Left lung (tissue), 10 donors: Measurements from ENCODE around the gene RTF1. TPM values are rescaled to one million over a fixed set of nuclear protein-coding genes. Genes with fewer than 3 reads are reported as not detected.
A peak's percentile ranks its signal among the peaks of the same experiment; 100 is the strongest.

ENCODE experiments used
- ATAC-seq: fragments of 200-7000 bp; cut with Tn5 transposase; one replicate; pipeline ENCODE4 v1.9.1; 2020; ENCODE audit warnings: moderate library complexity
- DNase-seq, 4 donors: peaks; one replicate each; pipeline ENCODE4 v3.0.0-alpha.2; 2013 to 2020
- H3K27ac ChIP-seq, 2 donors: fragments of 200-600 bp; sonication (generic) in 1 of 2; one replicate each; pipeline versions ENCODE4 v1.5.0 to v1.8.0; 2020 to 2021
- H3K27me3 ChIP-seq, 2 donors: fragments of 200-600 bp; sonication (generic) in 1 of 2; one replicate each; pipeline versions ENCODE4 v1.5.0 to v1.8.0; 2020 to 2021
- H3K36me3 ChIP-seq, 2 donors: fragments of 200-600 bp; sonication (generic) in 1 of 2; one replicate each; pipeline versions ENCODE4 v1.5.0 to v1.8.0; 2020 to 2021
- H3K4me1 ChIP-seq, 2 donors: fragments of 200-600 bp; one replicate each; pipeline ENCODE4 v1.8.0; 2021
- H3K4me3 ChIP-seq, 2 donors: fragments of 200-600 bp; sonication (generic) in 1 of 2; one replicate each; pipeline versions ENCODE4 v1.5.0 to v1.8.0; 2020 to 2021; ENCODE audit warnings: mild to moderate bottlenecking in 1 of 2
- H3K9me3 ChIP-seq, 2 donors: fragments of 200-600 bp; sonication (generic) in 1 of 2; one replicate each; pipeline versions ENCODE4 v1.5.0 to v1.8.0; 2020 to 2021
- intact Hi-C, 2 donors: fragments of 100-400 bp; cut with DNase I; formaldehyde crosslinking; loops; one replicate each; pipeline versions ENCODE4 v1.11.2 to v1.14.2; 2022
- polyA plus RNA-seq, 6 donors: library from polyadenylated mRNA; unstranded; fragments of 120-200 nt; gene quantifications; one replicate each; pipeline ENCODE4 v1.2.1, GENCODE V29; 2013; ENCODE audit not compliant: insufficient read length in 6 of 6
- total RNA-seq, 2 donors: library from RNA; stranded (reverse); fragmentation: NEBNext Ultra II Directional; extraction: Animal tissue kit (Norgen Biotek cat#: 25700); gene quantifications; one replicate each; pipeline ENCODE4 v1.2.1, GENCODE V29; 2021
- TF ChIP-seq, protein P1 (sequence below), 2 donors: fragments of 200-600 bp; sonication (generic) in 1 of 2; IDR thresholded peaks; one replicate each; pipeline versions ENCODE4 v1.5.0 to v1.8.0; 2021; ENCODE audit warnings: antibody characterized with exemption in 2 of 2
- donor health status: DM: no; HTN: yes; CAD: no.
- donor health status: DM: no; HTN: no; CAD: no.

RTF1 gene
- total and polyA plus RNA-seq, 8 donors, result 22.3 to 70.6 (median 69.2) TPM

- H3K4me1 ChIP-seq, result peaks cover 21 to 28% of the 10 kb centered on the region in 2 donors
- ATAC-seq (no peak), DNase-seq (no peak)
- TF ChIP-seq, protein P1, sequence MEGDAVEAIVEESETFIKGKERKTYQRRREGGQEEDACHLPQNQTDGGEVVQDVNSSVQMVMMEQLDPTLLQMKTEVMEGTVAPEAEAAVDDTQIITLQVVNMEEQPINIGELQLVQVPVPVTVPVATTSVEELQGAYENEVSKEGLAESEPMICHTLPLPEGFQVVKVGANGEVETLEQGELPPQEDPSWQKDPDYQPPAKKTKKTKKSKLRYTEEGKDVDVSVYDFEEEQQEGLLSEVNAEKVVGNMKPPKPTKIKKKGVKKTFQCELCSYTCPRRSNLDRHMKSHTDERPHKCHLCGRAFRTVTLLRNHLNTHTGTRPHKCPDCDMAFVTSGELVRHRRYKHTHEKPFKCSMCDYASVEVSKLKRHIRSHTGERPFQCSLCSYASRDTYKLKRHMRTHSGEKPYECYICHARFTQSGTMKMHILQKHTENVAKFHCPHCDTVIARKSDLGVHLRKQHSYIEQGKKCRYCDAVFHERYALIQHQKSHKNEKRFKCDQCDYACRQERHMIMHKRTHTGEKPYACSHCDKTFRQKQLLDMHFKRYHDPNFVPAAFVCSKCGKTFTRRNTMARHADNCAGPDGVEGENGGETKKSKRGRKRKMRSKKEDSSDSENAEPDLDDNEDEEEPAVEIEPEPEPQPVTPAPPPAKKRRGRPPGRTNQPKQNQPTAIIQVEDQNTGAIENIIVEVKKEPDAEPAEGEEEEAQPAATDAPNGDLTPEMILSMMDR (IDR thresholded peaks at IDR 0.05), result no peak
- intact Hi-C loops, result no loop called here
- H3K27ac ChIP-seq, result no peak overlapping the region
- H3K4me3 ChIP-seq, result no peak overlapping the region
- no peaks in the 10 kb centered on the region for H3K36me3 ChIP-seq
- peaks cover 35 to 53% of the 10 kb centered on the region in 2 donors for H3K27me3 ChIP-seq
- no peaks in the 10 kb centered on the region for H3K9me3 ChIP-seq
Measured at GRCh38 chr15:41504751-41505492, 88.0 kb downstream of the RTF1 start.

DNA sequence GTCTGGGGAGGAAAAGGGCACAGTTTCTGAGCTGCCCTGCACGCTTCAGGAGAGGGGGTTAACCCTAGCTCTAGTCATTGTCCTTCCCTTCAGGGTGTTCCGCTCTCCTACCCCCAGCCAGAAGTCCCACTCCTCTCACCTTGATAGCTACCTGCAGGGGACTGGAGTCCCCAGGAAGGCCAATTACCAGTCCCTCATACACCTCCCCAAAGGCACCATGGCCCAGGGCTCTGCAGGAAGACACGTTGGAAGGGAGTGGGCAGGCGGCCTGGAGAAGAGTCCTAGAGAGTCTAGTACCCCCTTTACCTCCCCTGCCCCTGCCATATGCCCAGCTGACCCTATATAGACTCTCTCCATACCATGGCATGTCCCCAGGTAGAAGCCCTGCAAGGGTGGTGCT is 88.9 kb downstream of the RTF1 start:
- no peaks in the 10 kb centered on the region for H3K36me3 ChIP-seq
- H3K4me1 ChIP-seq, result peaks cover 21 to 28% of the 10 kb centered on the region in 2 donors
- TF ChIP-seq, protein P1 (IDR thresholded peaks at IDR 0.05), result no peak
- no peak overlapping the region for H3K4me3 ChIP-seq
- intact Hi-C loops, result no loop called here
- peaks cover 28 to 53% of the 10 kb centered on the region in 2 donors for H3K27me3 ChIP-seq
- DNase-seq (no peak), ATAC-seq (no peak)
- no peaks in the 10 kb centered on the region for H3K9me3 ChIP-seq
- H3K27ac ChIP-seq, result no peak overlapping the region

DNA sequence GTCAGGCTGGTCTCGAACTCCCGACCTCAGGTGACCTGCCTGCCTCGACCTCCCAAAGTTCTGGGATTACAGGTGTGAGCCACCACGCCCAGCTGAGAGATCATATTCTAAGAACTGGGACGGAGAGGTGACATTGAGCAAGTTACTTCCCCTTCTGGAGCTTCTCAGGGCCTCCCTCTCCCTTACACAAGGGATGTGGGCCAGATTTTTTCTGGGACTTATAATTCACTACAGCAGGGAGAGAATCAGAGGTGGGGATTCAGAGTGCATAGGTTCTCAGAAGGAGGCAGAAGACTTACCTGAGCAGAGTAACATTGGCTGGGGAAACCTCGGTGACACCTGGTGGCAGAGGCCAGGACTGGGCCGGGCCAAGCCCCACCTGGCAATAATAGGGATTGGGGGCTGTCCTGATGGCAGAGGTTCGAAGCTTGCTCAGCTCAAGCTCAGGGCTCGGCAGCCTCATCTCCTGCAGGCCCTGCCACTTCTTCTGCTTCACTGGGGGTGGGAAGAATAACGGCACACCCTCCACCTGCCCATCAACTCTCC is 90.0 kb downstream of the RTF1 start:
- H3K4me3 ChIP-seq, result no peak overlapping the region
- no peak overlapping the region for H3K27ac ChIP-seq
- H3K9me3 ChIP-seq, result no peaks in the 10 kb centered on the region
- H3K27me3 ChIP-seq, result peaks cover 28 to 53% of the 10 kb centered on the region in 2 donors
- H3K36me3 ChIP-seq, result no peaks in the 10 kb centered on the region
- no peak for DNase-seq
- intact Hi-C loops, result no loop called here
- TF ChIP-seq, protein P1 (IDR thresholded peaks at IDR 0.05), result no peak
- H3K4me1 ChIP-seq, result peaks cover 15 to 23% of the 10 kb centered on the region in 2 donors
- ATAC-seq, result no peak

DNA sequence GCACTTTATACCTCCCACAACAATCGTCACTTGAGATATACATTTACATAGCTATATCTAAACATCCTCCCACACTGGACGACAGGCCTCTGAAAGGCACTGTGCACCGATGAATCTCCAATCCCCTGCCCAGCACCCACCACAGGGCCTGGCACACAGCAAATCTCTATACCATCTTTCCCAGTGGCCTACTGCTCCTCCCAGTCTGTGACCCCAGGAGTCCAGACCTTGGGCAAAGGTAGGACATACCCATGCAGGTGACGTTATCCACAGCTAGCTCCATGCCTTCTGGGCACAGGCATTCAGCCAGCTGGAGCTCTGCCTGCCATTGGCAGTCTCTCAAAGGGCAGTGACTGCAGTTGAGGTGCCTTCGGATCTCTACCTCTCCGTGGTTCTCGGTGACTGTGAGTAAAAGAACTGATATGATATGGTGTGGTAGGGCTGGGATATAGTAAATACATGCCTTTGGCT is 91.0 kb downstream of the RTF1 start:
- ATAC-seq (peak; percentile 16), DNase-seq (no peak)
- Histone ChIP-seq H3K36me3 (no peaks in the 10 kb centered on the region), H3K27ac (no peak overlapping the region), H3K9me3 (no peaks in the 10 kb centered on the region), H3K27me3 (peaks cover 28 to 53% of the 10 kb centered on the region in 2 donors), H3K4me1 (peaks cover 14 to 23% of the 10 kb centered on the region in 2 donors), H3K4me3 (no peak overlapping the region)
- TF ChIP-seq, protein P1 (IDR thresholded peaks at IDR 0.05), result no peak
- intact Hi-C loops, result no loop called here

- no peak for ATAC-seq
- TF ChIP-seq, protein P1 (IDR thresholded peaks at IDR 0.05), result no peak
- DNase-seq, result no peak
- Histone ChIP-seq H3K4me1 (peaks cover 21 to 29% of the 10 kb centered on the region in 2 donors), H3K36me3 (no peaks in the 10 kb centered on the region), H3K9me3 (no peaks in the 10 kb centered on the region), H3K27ac (no peak overlapping the region), H3K4me3 (no peak overlapping the region), H3K27me3 (peaks cover 31 to 47% of the 10 kb centered on the region in 2 donors)
- intact Hi-C loops, result no loop called here
Measured at GRCh38 chr15:41510728-41511127, 93.8 kb downstream of the RTF1 start.
